BE2C (cell line): ENCODE data around the gene STK4.
A peak's percentile ranks its signal among the peaks of the same experiment; 100 is the strongest.

ENCODE experiments used
- DNase-seq: peaks from one replicate; pipeline ENCODE4 v3.0.0-alpha.2; 2020
- H3K27me3 ChIP-seq: fragments of 250-450 bp; sonication (Bioruptor Pico); 2 replicates; pipeline ENCODE4 v1.5.1; 2020; ENCODE audit warnings: mild to moderate bottlenecking
- H3K36me3 ChIP-seq: fragments of 250-450 bp; sonication (Bioruptor Pico); 2 replicates; pipeline ENCODE4 v1.5.1; 2020; ENCODE audit warnings: mild to moderate bottlenecking
- H3K4me1 ChIP-seq: fragments of 250-450 bp; sonication (Bioruptor Pico); 2 replicates; pipeline ENCODE4 v1.5.1; 2020
- H3K4me3 ChIP-seq: 2 replicates; pipeline ENCODE4 v1.5.1; 2011; ENCODE audit warnings: low read depth, low read length
- H3K9me3 ChIP-seq: fragments of 250-450 bp; sonication (Bioruptor Pico); 2 replicates; pipeline ENCODE4 v1.5.1; 2020
- TF ChIP-seq, protein P1 (sequence below): IDR thresholded peaks from 2 replicates; pipeline ENCODE4 v1.5.1; 2012; ENCODE audit warnings: mild to moderate bottlenecking, low read depth, low read length

Gene STK4

DNA sequence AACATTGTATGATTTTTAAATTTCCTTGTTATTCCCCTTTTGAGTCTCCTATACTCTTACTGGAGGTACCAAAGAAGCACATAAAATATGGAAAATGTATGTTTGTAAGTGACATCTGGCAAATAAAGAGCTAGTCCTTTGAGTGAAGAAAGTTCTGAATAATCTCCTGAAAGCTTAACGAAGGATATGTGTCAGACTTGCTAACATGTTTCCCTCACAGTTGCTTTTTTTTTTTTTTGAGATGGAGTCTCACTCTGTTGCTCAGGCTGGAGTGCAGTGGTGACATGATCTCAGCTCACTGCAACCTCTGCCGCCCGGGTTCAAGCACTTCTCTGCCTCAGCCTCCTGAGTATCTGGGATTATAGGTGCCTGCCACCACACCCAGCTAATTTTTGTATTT, 63.6 kb downstream of the STK4 start:
- Histone ChIP-seq H3K9me3 (no peaks in the 10 kb centered on the region), H3K4me3 (no peak overlapping the region), H3K4me1 (no peaks in the 10 kb centered on the region), H3K27me3 (no peaks in the 10 kb centered on the region), H3K36me3 (peaks cover 22% of the 10 kb centered on the region)
- DNase-seq: no peak
- TF ChIP-seq, protein P1, sequence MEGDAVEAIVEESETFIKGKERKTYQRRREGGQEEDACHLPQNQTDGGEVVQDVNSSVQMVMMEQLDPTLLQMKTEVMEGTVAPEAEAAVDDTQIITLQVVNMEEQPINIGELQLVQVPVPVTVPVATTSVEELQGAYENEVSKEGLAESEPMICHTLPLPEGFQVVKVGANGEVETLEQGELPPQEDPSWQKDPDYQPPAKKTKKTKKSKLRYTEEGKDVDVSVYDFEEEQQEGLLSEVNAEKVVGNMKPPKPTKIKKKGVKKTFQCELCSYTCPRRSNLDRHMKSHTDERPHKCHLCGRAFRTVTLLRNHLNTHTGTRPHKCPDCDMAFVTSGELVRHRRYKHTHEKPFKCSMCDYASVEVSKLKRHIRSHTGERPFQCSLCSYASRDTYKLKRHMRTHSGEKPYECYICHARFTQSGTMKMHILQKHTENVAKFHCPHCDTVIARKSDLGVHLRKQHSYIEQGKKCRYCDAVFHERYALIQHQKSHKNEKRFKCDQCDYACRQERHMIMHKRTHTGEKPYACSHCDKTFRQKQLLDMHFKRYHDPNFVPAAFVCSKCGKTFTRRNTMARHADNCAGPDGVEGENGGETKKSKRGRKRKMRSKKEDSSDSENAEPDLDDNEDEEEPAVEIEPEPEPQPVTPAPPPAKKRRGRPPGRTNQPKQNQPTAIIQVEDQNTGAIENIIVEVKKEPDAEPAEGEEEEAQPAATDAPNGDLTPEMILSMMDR: no peak

DNA sequence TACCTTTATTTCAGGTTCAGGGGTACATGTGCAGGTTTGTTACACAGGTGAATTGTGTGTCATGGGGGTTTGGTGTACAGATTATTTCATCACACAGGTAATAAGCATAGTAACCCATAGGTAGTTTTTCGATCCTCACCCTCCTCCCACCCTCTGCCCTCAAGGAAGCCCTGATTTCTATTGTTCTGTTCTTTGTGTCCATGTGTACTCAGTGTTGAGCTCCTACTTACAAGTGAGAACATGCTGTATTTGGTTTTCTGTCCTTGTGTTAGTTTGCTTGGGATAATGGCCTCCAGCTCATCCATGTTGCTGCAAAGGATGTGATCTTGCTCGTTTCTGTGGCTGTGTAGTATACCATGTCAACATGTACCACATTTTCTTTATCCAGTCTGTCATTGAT, 66.0 kb downstream of the STK4 start:
- Histone ChIP-seq H3K4me1 (peaks cover 10% of the 10 kb centered on the region), H3K27me3 (no peaks in the 10 kb centered on the region), H3K36me3 (peaks cover 7% of the 10 kb centered on the region; the same call in 1 of the 2 replicates), H3K4me3 (no peak overlapping the region), H3K9me3 (no peaks in the 10 kb centered on the region)
- TF ChIP-seq, protein P1: no peak
- DNase-seq: no peak

DNA sequence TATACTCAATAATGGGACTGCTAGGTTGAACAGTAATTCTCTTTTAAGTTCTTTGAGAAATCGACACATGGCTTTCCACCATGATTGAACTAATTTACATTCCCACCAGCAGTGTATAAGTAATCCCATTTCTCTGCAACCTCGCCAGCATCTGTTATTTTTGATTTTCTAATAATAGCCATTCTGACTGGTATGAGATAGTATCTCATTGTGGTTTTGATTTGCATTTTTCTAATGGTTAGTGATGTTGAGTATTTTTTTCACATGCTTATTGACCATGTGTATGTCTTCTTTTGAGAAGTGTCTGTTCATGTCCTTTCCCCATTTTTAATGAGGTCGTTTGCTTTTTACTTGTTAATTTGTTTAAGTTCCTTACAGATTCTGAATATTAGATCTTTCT, 66.5 kb downstream of the STK4 start:
- no peaks in the 10 kb centered on the region for H3K9me3 ChIP-seq
- no peak for DNase-seq
- TF ChIP-seq, protein P1: no peak
- no peak overlapping the region for H3K4me3 ChIP-seq
- no peaks in the 10 kb centered on the region for H3K27me3 ChIP-seq
- peaks cover 11% of the 10 kb centered on the region for H3K4me1 ChIP-seq
- H3K36me3 ChIP-seq: peaks cover 7% of the 10 kb centered on the region; the same call in 1 of the 2 replicates

DNA sequence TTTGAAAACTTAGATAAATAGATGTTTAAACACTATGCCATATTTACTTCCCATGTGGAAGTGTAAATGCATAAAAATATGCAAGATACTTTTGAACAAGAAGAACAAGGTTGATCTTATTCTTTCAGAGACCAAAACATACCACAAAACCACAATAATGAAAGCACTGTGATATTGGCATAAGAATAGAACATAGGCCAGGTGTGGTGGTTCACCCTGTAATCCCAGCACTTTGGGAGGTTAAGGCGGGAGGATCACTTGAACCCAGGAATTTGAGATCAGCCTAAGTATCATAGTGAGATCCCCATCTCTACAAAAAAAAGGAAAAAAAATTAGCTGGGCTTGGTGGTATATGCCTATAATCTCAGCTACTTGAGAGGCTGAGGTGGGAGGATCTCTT, 68.1 kb downstream of the STK4 start:
- Histone ChIP-seq H3K4me3 (no peak overlapping the region), H3K4me1 (peaks cover 11% of the 10 kb centered on the region), H3K36me3 (no peaks in the 10 kb centered on the region), H3K27me3 (no peaks in the 10 kb centered on the region), H3K9me3 (no peaks in the 10 kb centered on the region)
- DNase-seq: no peak
- TF ChIP-seq, protein P1: no peak

DNA sequence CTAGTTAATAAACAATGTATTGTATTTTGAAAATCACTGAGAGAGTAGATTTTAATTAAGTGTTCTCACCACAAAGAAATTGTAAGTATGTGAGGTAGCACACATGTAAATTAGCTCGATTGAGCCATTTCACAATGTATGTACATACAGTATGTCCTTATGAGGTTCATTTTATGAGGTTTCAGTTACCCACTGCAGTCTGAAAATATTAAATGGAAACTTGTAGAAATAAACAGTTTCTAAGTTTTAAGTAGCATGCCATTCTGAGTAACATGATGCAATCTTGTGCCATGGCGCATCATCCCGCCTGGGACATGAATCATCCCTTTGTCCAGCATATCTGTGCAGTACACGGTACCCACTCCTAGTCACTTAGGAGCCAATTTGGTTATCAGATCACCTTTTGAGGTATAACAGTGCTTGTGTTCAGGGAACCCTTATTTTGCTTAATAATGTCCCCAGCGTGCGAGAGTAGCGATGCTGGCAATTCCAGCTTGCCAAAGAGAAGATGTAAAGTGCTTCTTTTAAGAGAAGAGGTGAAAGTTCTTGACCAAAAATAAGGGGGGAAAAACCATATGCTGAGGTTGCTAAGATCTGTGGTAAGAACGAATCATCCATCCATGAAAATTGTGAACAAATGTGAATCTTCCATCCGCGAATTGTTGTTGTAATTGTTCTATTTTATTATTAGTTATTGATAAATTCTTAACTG, 69.9 kb downstream of the STK4 start:
- Histone ChIP-seq H3K4me3 (no peak overlapping the region), H3K4me1 (peaks cover 11% of the 10 kb centered on the region), H3K27me3 (no peaks in the 10 kb centered on the region), H3K36me3 (no peaks in the 10 kb centered on the region), H3K9me3 (no peaks in the 10 kb centered on the region)
- TF ChIP-seq, protein P1: no peak
- DNase-seq: peak; percentile 32

DNA sequence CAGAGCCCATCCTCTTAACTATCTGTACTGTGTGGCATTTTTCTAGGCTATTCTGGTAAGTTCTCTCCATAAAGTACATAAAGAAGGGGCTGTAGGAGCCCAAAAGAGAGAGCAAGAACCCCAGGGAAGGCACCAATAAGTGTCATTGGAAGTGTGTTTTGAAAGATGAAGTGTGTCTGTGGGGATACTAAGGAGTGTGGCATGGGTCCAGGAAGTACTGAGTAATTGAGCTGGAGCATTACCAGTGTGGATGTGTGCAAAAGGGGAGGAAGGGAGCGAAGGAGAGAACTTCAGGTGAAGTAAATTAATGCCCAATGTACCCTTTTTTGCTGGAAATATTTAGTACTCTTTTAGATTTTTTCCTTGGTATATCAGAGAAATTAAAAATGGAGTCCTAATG, 70.7 kb downstream of the STK4 start:
- DNase-seq: no peak
- Histone ChIP-seq H3K4me3 (no peak overlapping the region), H3K27me3 (no peaks in the 10 kb centered on the region), H3K9me3 (no peaks in the 10 kb centered on the region), H3K36me3 (no peaks in the 10 kb centered on the region), H3K4me1 (peaks cover 11% of the 10 kb centered on the region)
- TF ChIP-seq, protein P1: no peak
